Measurements from ENCODE around the gene RHOBTB3.
"Not testable (repeated sequence)": the region's sequence is repeated elsewhere in the genome, so short reads cannot be mapped to it uniquely, and the experiment has no call there.

RHOBTB3 gene

GRCh38 chr5:95836544-95836943, 105.4 kb downstream of the RHOBTB3 start:
- H3K4me3 ChIP-seq (ENCODE audit: control insufficient read depth, low read depth, low read length) = no peak overlapping the region
- DNase-seq (ENCODE audit: low read depth) = no peak
- TF ChIP-seq CTCF (conservative IDR thresholded peaks at IDR 0.05; ENCODE audit: control insufficient read depth, insufficient read depth, low read depth, low read length) = no peak

- not testable (repeated sequence) for H3K4me3 ChIP-seq (ENCODE audit: control insufficient read depth, low read depth, low read length); DNase-seq (ENCODE audit: low read depth)
Observed at GRCh38 chr5:95836971-95837370, 105.8 kb downstream of the RHOBTB3 start.

GRCh38 chr5:95837492-95837891, 106.4 kb downstream of the RHOBTB3 start:
- no peak overlapping the region for H3K4me3 ChIP-seq (ENCODE audit: control insufficient read depth, low read depth, low read length)
- no peak for DNase-seq (ENCODE audit: low read depth)
- no peak for TF ChIP-seq CTCF (conservative IDR thresholded peaks at IDR 0.05; ENCODE audit: control insufficient read depth, insufficient read depth, low read depth, low read length)

- no peak overlapping the region for H3K4me3 ChIP-seq (ENCODE audit: control insufficient read depth, low read depth, low read length)
- TF ChIP-seq CTCF (conservative IDR thresholded peaks at IDR 0.05; ENCODE audit: control insufficient read depth, insufficient read depth, low read depth, low read length) = no peak
- no peak for DNase-seq (ENCODE audit: low read depth)
Observed at GRCh38 chr5:95838001-95838520, 106.9 kb downstream of the RHOBTB3 start.

GRCh38 chr5:95838556-95838955, 107.4 kb downstream of the RHOBTB3 start:
- no peak overlapping the region for H3K4me3 ChIP-seq (ENCODE audit: control insufficient read depth, low read depth, low read length)
- DNase-seq (ENCODE audit: low read depth) = no peak
- no peak for TF ChIP-seq CTCF (conservative IDR thresholded peaks at IDR 0.05; ENCODE audit: control insufficient read depth, insufficient read depth, low read depth, low read length)

GRCh38 chr5:95839658-95840057, 108.5 kb downstream of the RHOBTB3 start:
- H3K4me3 ChIP-seq (ENCODE audit: control insufficient read depth, low read depth, low read length) = no peak overlapping the region
- TF ChIP-seq CTCF (conservative IDR thresholded peaks at IDR 0.05; ENCODE audit: control insufficient read depth, insufficient read depth, low read depth, low read length) = no peak
- DNase-seq (ENCODE audit: low read depth) = no peak

- TF ChIP-seq CTCF (conservative IDR thresholded peaks at IDR 0.05; ENCODE audit: control insufficient read depth, insufficient read depth, low read depth, low read length) = no peak
- DNase-seq (ENCODE audit: low read depth) = no peak
- no peak overlapping the region for H3K4me3 ChIP-seq (ENCODE audit: control insufficient read depth, low read depth, low read length)
Observed at GRCh38 chr5:95840956-95841705, 110.0 kb downstream of the RHOBTB3 start.
